ENCODE data around the gene PET100. TPM values are rescaled to one million over a fixed set of nuclear protein-coding genes. Genes with fewer than 3 reads are reported as not detected.

PET100 gene
- total and polyA plus RNA-seq, 2 donors from 2014 or later = 112 to 181 TPM

GRCh38 chr19:7640803-7641202 is 11.2 kb downstream of the PET100 start:
- H3K27me3 ChIP-seq (ENCODE audit: control insufficient read depth, insufficient read depth, low read length) = no peaks in the 10 kb centered on the region
- no peak for FAIRE-seq

GRCh38 chr19:7641290-7642276 is 12.0 kb downstream of the PET100 start:
- H3K27ac ChIP-seq (ENCODE audit: low read depth in 2 of 2, low read length in 2 of 2) = no peak overlapping the region
- H3K9ac ChIP-seq (ENCODE audit: low read length in 3 of 3) = no peak overlapping the region
- intact Hi-C loops (cut with DNase I) = no loop called here
- FAIRE-seq = no peak
- no peak for DNase-seq
- no peaks in the 10 kb centered on the region for H3K27me3 ChIP-seq (ENCODE audit: control insufficient read depth, insufficient read depth, low read length)
- H3K9me3 ChIP-seq (ENCODE audit: control insufficient read depth in 2 of 3, insufficient read depth in 1 of 3, low read length in 3 of 3) = no peaks in the 10 kb centered on the region
- peaks cover 0 to 7% (median 0%) of the 10 kb centered on the region in 3 donors for H3K4me1 ChIP-seq (ENCODE audit: control insufficient read depth in 2 of 3, insufficient read depth in 2 of 3, low read depth in 1 of 3, low read length in 3 of 3)
- peaks cover 0 to 10% (median 5%) of the 10 kb centered on the region in 3 donors for H3K36me3 ChIP-seq (ENCODE audit: control insufficient read depth in 2 of 3, insufficient read depth in 3 of 3, low read length in 3 of 3)
- no peak overlapping the region for H3K4me3 ChIP-seq (ENCODE audit: low read length in 3 of 3)
- TF ChIP-seq, protein P1, sequence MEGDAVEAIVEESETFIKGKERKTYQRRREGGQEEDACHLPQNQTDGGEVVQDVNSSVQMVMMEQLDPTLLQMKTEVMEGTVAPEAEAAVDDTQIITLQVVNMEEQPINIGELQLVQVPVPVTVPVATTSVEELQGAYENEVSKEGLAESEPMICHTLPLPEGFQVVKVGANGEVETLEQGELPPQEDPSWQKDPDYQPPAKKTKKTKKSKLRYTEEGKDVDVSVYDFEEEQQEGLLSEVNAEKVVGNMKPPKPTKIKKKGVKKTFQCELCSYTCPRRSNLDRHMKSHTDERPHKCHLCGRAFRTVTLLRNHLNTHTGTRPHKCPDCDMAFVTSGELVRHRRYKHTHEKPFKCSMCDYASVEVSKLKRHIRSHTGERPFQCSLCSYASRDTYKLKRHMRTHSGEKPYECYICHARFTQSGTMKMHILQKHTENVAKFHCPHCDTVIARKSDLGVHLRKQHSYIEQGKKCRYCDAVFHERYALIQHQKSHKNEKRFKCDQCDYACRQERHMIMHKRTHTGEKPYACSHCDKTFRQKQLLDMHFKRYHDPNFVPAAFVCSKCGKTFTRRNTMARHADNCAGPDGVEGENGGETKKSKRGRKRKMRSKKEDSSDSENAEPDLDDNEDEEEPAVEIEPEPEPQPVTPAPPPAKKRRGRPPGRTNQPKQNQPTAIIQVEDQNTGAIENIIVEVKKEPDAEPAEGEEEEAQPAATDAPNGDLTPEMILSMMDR (IDR thresholded peaks at IDR 0.05; ENCODE audit: borderline replicate concordance, extremely low read depth, insufficient read depth) = no peak

More at GRCh38 chr19:7640803-7641202, 11.2 kb downstream of the PET100 start:
- peaks cover 0 to 10% (median 5%) of the 10 kb centered on the region in 3 donors for H3K36me3 ChIP-seq (ENCODE audit: control insufficient read depth in 2 of 3, insufficient read depth in 3 of 3, low read length in 3 of 3)
- DNase-seq = no peak
- peaks cover 0 to 14% (median 0%) of the 10 kb centered on the region in 3 donors for H3K4me1 ChIP-seq (ENCODE audit: control insufficient read depth in 2 of 3, insufficient read depth in 2 of 3, low read depth in 1 of 3, low read length in 3 of 3)
- H3K9me3 ChIP-seq (ENCODE audit: control insufficient read depth in 2 of 3, insufficient read depth in 1 of 3, low read length in 3 of 3) = no peaks in the 10 kb centered on the region
- no peak overlapping the region for H3K4me3 ChIP-seq (ENCODE audit: low read length in 3 of 3)
- intact Hi-C loops (cut with DNase I) = no loop called here
- TF ChIP-seq, protein P1 (IDR thresholded peaks at IDR 0.05; ENCODE audit: borderline replicate concordance, extremely low read depth, insufficient read depth) = no peak
- H3K27ac ChIP-seq (ENCODE audit: low read depth in 2 of 2, low read length in 2 of 2) = no peak overlapping the region
- no peak overlapping the region for H3K9ac ChIP-seq (ENCODE audit: low read length in 3 of 3)

DNA sequence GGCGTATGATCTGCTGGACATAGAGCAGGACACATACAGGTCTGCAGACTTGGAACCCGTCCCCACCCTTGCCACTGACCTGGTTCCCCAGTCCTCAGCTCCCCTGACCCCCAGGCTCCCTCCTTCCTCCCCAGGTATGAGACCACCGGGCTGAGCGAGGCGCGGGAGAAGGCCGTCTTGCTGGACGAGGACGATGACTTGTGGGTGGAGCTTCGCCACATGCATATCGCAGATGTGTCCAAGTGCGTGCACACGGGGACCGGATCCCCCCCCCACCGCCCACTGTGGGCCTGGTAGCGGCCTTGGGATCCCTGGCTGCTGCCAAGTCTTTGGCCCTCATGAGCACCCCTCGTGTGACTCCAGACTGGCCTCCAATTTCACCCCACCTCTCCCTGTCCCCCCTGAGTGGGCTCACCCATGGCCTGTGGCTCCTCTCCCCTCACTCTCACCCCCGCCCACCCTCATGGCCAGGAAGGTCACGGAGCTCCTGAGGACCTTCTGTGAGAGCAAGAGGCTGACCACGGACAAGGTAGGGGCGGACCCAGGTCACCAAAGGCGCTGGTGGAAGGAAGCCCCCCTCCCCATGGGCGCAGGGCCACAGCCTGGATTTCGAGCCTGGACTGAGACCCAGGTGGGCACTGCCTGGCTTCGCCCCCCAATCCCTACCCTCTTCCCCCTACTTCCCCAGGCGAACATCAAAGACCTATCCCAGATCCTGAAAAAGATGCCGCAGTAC is 12.9 kb downstream of the PET100 start:
- no peak overlapping the region for H3K9ac ChIP-seq (ENCODE audit: low read length in 3 of 3)
- FAIRE-seq = no peak

More for the DNA sequence above, 12.9 kb downstream of the PET100 start:
- Histone ChIP-seq H3K27me3 (ENCODE audit: control insufficient read depth, insufficient read depth, low read length) (no peaks in the 10 kb centered on the region), H3K9me3 (ENCODE audit: control insufficient read depth in 2 of 3, insufficient read depth in 1 of 3, low read length in 3 of 3) (no peaks in the 10 kb centered on the region), H3K4me3 (ENCODE audit: low read length in 3 of 3) (no peak overlapping the region), H3K36me3 (ENCODE audit: control insufficient read depth in 2 of 3, insufficient read depth in 3 of 3, low read length in 3 of 3) (peaks cover 0 to 10% (median 5%) of the 10 kb centered on the region in 3 donors), H3K4me1 (ENCODE audit: control insufficient read depth in 2 of 3, insufficient read depth in 2 of 3, low read depth in 1 of 3, low read length in 3 of 3) (peaks cover 0 to 5% (median 0%) of the 10 kb centered on the region in 3 donors), H3K27ac (ENCODE audit: low read depth in 2 of 2, low read length in 2 of 2) (no peak overlapping the region)
- intact Hi-C loops (cut with DNase I) = no loop called here
- TF ChIP-seq, protein P1 (IDR thresholded peaks at IDR 0.05; ENCODE audit: borderline replicate concordance, extremely low read depth, insufficient read depth) = no peak
- DNase-seq = no peak
